ENCODE data around the gene SPATA1.

SPATA1 gene

GRCh38 chr1:84488107-84488506 is 18.1 kb upstream of the SPATA1 start:
- Histone ChIP-seq H3K23ac (ENCODE audit: low read length in 2 of 2) (no peak overlapping the region), H3K4ac (ENCODE audit: low read depth in 1 of 2, low read length in 2 of 2) (no peak overlapping the region), H3K36me3 (ENCODE audit: control insufficient read depth in 1 of 2, insufficient read depth in 2 of 2, low read depth in 1 of 2, low read length in 2 of 2) (peaks cover 10 to 68% of the 10 kb centered on the region in 2 experiments), H2AK5ac (ENCODE audit: low read length, severe bottlenecking) (no peak overlapping the region), H4K8ac (ENCODE audit: low read length) (no peak overlapping the region), H3K79me1 (replicated peaks; ENCODE audit: low read length, poor library complexity, severe bottlenecking) (peaks cover 5% of the 10 kb centered on the region), H2BK5ac (ENCODE audit: low read depth, low read length, poor library complexity, severe bottlenecking) (no peak overlapping the region), H3K18ac (ENCODE audit: low read depth in 1 of 2, low read length in 2 of 2) (no peak overlapping the region), H2BK15ac (ENCODE audit: low read depth, poor library complexity, severe bottlenecking) (no peak overlapping the region), H3K27me3 (ENCODE audit: control insufficient read depth in 1 of 2, insufficient read depth in 1 of 2, low read length in 2 of 2) (no peaks in the 10 kb centered on the region), H3K4me3 (ENCODE audit: insufficient read depth in 1 of 2, low read depth in 1 of 2, low read length in 2 of 2) (no peak overlapping the region), H4K91ac (ENCODE audit: low read length) (no peak overlapping the region), H3K9me3 (ENCODE audit: control insufficient read depth, low read length) (no peaks in the 10 kb centered on the region), H3K4me2 (ENCODE audit: low read length, poor library complexity, severe bottlenecking) (no peak overlapping the region), H3K4me1 (ENCODE audit: control insufficient read depth, insufficient read depth, low read depth, low read length) (no peaks in the 10 kb centered on the region), H2BK12ac (ENCODE audit: low read length in 2 of 2) (no peak overlapping the region), H2BK120ac (ENCODE audit: low read depth, low read length) (no peak overlapping the region), H3K14ac (ENCODE audit: low read length in 2 of 2) (no peak overlapping the region), H3K27ac (ENCODE audit: low read length, poor library complexity, severe bottlenecking) (no peak overlapping the region), H2AFZ (ENCODE audit: low read depth, low read length) (no peak overlapping the region), H3K9ac (ENCODE audit: low read length) (no peak overlapping the region)
- no peak for DNase-seq
- 100% methylated on average over 2 of the region's 3 CpGs for WGBS

- Histone ChIP-seq H3K23ac (ENCODE audit: low read length in 2 of 2) (no peak overlapping the region), H3K14ac (ENCODE audit: low read length in 2 of 2) (no peak overlapping the region), H2AK5ac (ENCODE audit: low read length, severe bottlenecking) (no peak overlapping the region), H3K18ac (ENCODE audit: low read depth in 1 of 2, low read length in 2 of 2) (no peak overlapping the region), H3K4me2 (ENCODE audit: low read length, poor library complexity, severe bottlenecking) (no peak overlapping the region), H2AFZ (ENCODE audit: low read depth, low read length) (no peak overlapping the region), H4K8ac (ENCODE audit: low read length) (no peak overlapping the region), H3K27ac (ENCODE audit: low read length, poor library complexity, severe bottlenecking) (no peak overlapping the region), H3K4me3 (ENCODE audit: insufficient read depth in 1 of 2, low read depth in 1 of 2, low read length in 2 of 2) (no peak overlapping the region), H3K4me1 (ENCODE audit: control insufficient read depth, insufficient read depth, low read depth, low read length) (no peaks in the 10 kb centered on the region), H2BK5ac (ENCODE audit: low read depth, low read length, poor library complexity, severe bottlenecking) (no peak overlapping the region), H3K27me3 (ENCODE audit: control insufficient read depth in 1 of 2, insufficient read depth in 1 of 2, low read length in 2 of 2) (no peaks in the 10 kb centered on the region), H4K91ac (ENCODE audit: low read length) (no peak overlapping the region), H2BK12ac (ENCODE audit: low read length in 2 of 2) (no peak overlapping the region), H3K4ac (ENCODE audit: low read depth in 1 of 2, low read length in 2 of 2) (no peak overlapping the region), H3K79me1 (replicated peaks; ENCODE audit: low read length, poor library complexity, severe bottlenecking) (peaks cover 7% of the 10 kb centered on the region), H3K36me3 (ENCODE audit: control insufficient read depth in 1 of 2, insufficient read depth in 2 of 2, low read depth in 1 of 2, low read length in 2 of 2) (peaks cover 7 to 69% of the 10 kb centered on the region in 2 experiments), H3K9ac (ENCODE audit: low read length) (no peak overlapping the region), H2BK15ac (ENCODE audit: low read depth, poor library complexity, severe bottlenecking) (no peak overlapping the region), H2BK120ac (ENCODE audit: low read depth, low read length) (no peak overlapping the region), H3K9me3 (ENCODE audit: control insufficient read depth, low read length) (no peaks in the 10 kb centered on the region)
- 100% methylated on average over 1 of the region's 2 CpGs for WGBS
- no peak for DNase-seq
These were observed 16.4 kb upstream of the SPATA1 start for GRCh38 chr1:84489766-84490165.

DNA sequence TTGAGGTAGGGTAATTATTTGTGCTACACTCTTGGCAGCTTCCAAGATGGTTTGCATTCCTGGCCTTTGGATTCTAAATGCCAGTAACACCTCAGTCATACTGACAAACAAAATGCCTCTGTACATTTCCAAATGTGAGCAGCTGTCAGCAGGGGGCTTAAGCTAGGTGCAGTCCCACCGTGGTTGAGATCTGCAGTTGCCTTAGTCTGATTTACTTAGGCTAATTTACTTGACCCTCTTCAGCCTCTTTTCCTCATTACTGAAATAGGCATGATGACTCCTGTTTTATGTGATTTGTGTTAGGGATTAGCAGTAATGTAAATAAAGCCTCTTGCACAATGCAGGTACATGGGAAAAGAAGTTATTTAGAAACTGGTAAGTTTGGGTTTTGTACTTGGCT is 13.5 kb upstream of the SPATA1 start:
- Histone ChIP-seq H3K27ac (ENCODE audit: low read length, poor library complexity, severe bottlenecking) (no peak overlapping the region), H3K4me2 (ENCODE audit: low read length, poor library complexity, severe bottlenecking) (no peak overlapping the region), H2BK15ac (ENCODE audit: low read depth, poor library complexity, severe bottlenecking) (no peak overlapping the region), H3K18ac (ENCODE audit: low read depth in 1 of 2, low read length in 2 of 2) (no peak overlapping the region), H2AFZ (ENCODE audit: low read depth, low read length) (no peak overlapping the region), H3K36me3 (ENCODE audit: control insufficient read depth in 1 of 2, insufficient read depth in 2 of 2, low read depth in 1 of 2, low read length in 2 of 2) (peaks cover 9 to 84% of the 10 kb centered on the region in 2 experiments), H3K9me3 (ENCODE audit: control insufficient read depth, low read length) (no peaks in the 10 kb centered on the region), H2BK12ac (ENCODE audit: low read length in 2 of 2) (no peak overlapping the region), H2AK5ac (ENCODE audit: low read length, severe bottlenecking) (no peak overlapping the region), H3K4ac (ENCODE audit: low read depth in 1 of 2, low read length in 2 of 2) (no peak overlapping the region), H3K4me3 (ENCODE audit: insufficient read depth in 1 of 2, low read depth in 1 of 2, low read length in 2 of 2) (no peak overlapping the region), H2BK5ac (ENCODE audit: low read depth, low read length, poor library complexity, severe bottlenecking) (no peak overlapping the region), H3K4me1 (ENCODE audit: control insufficient read depth, insufficient read depth, low read depth, low read length) (no peaks in the 10 kb centered on the region), H3K27me3 (ENCODE audit: control insufficient read depth in 1 of 2, insufficient read depth in 1 of 2, low read length in 2 of 2) (no peaks in the 10 kb centered on the region), H3K9ac (ENCODE audit: low read length) (no peak overlapping the region), H3K79me1 (replicated peaks; ENCODE audit: low read length, poor library complexity, severe bottlenecking) (peaks cover 2% of the 10 kb centered on the region), H2BK120ac (ENCODE audit: low read depth, low read length) (no peak overlapping the region), H3K14ac (ENCODE audit: low read length in 2 of 2) (no peak overlapping the region), H4K8ac (ENCODE audit: low read length) (no peak overlapping the region), H3K23ac (ENCODE audit: low read length in 2 of 2) (no peak overlapping the region), H4K91ac (ENCODE audit: low read length) (no peak overlapping the region)
- WGBS, result 56% methylated on average over 1 of the region's 1 CpG
- peak; percentile 37 for DNase-seq

GRCh38 chr1:84493747-84494146 is 12.4 kb upstream of the SPATA1 start:
- peaks cover 3% of the 10 kb centered on the region for H3K79me1 ChIP-seq (replicated peaks; ENCODE audit: low read length, poor library complexity, severe bottlenecking)
- no peaks in the 10 kb centered on the region for H3K9me3 ChIP-seq (ENCODE audit: control insufficient read depth, low read length)
- H3K14ac ChIP-seq (ENCODE audit: low read length in 2 of 2), result no peak overlapping the region
- no peaks in the 10 kb centered on the region for H3K27me3 ChIP-seq (ENCODE audit: control insufficient read depth in 1 of 2, insufficient read depth in 1 of 2, low read length in 2 of 2)
- H3K4me2 ChIP-seq (ENCODE audit: low read length, poor library complexity, severe bottlenecking), result no peak overlapping the region
- H2AK5ac ChIP-seq (ENCODE audit: low read length, severe bottlenecking), result no peak overlapping the region
- no peak for DNase-seq
- H3K9ac ChIP-seq (ENCODE audit: low read length), result no peak overlapping the region
- H3K27ac ChIP-seq (ENCODE audit: low read length, poor library complexity, severe bottlenecking), result no peak overlapping the region
- no peak overlapping the region for H2BK120ac ChIP-seq (ENCODE audit: low read depth, low read length)
- no peak overlapping the region for H3K23ac ChIP-seq (ENCODE audit: low read length in 2 of 2)
- no peak overlapping the region for H2BK5ac ChIP-seq (ENCODE audit: low read depth, low read length, poor library complexity, severe bottlenecking)
- no peak overlapping the region for H4K8ac ChIP-seq (ENCODE audit: low read length)
- no peak overlapping the region for H2AFZ ChIP-seq (ENCODE audit: low read depth, low read length)
- no peak overlapping the region for H2BK12ac ChIP-seq (ENCODE audit: low read length in 2 of 2)
- no peak overlapping the region for H2BK15ac ChIP-seq (ENCODE audit: low read depth, poor library complexity, severe bottlenecking)
- H4K91ac ChIP-seq (ENCODE audit: low read length), result no peak overlapping the region
- peaks cover 9 to 95% of the 10 kb centered on the region in 2 experiments for H3K36me3 ChIP-seq (ENCODE audit: control insufficient read depth in 1 of 2, insufficient read depth in 2 of 2, low read depth in 1 of 2, low read length in 2 of 2)
- H3K4me1 ChIP-seq (ENCODE audit: control insufficient read depth, insufficient read depth, low read depth, low read length), result no peaks in the 10 kb centered on the region
- 100% methylated on average over 1 of the region's 1 CpG for WGBS
- H3K18ac ChIP-seq (ENCODE audit: low read depth in 1 of 2, low read length in 2 of 2), result no peak overlapping the region
- no peak overlapping the region for H3K4me3 ChIP-seq (ENCODE audit: insufficient read depth in 1 of 2, low read depth in 1 of 2, low read length in 2 of 2)
- H3K4ac ChIP-seq (ENCODE audit: low read depth in 1 of 2, low read length in 2 of 2), result no peak overlapping the region

All from mesenchymal stem cell (in vitro differentiated cells and primary cell).